ENCODE measurements around the gene PDK2.
A peak's percentile ranks its signal among the peaks of the same experiment; 100 is the strongest.

The PDK2 gene

GRCh38 chr17:50127697-50128361 is 32.7 kb downstream of the PDK2 start:
- no peak for DNase-seq (ENCODE audit: low read depth)

GRCh38 chr17:50128441-50129352 is 33.5 kb downstream of the PDK2 start:
- peak overlapping the region; percentile 33 for H3K4me3 ChIP-seq (ENCODE audit: control insufficient read depth, low read depth, low read length)
- TF ChIP-seq CTCF (conservative IDR thresholded peaks at IDR 0.05; ENCODE audit: control insufficient read depth, insufficient read depth, low read depth, low read length) = no peak
- no peak for DNase-seq (ENCODE audit: low read depth)

More at GRCh38 chr17:50127697-50128361, 32.7 kb downstream of the PDK2 start:
- no peak for TF ChIP-seq CTCF (conservative IDR thresholded peaks at IDR 0.05; ENCODE audit: control insufficient read depth, insufficient read depth, low read depth, low read length)
- no peak overlapping the region for H3K4me3 ChIP-seq (ENCODE audit: control insufficient read depth, low read depth, low read length)

GRCh38 chr17:50129353-50129727 is 34.2 kb downstream of the PDK2 start:
- no peak for DNase-seq (ENCODE audit: low read depth)
- no peak for TF ChIP-seq CTCF (conservative IDR thresholded peaks at IDR 0.05; ENCODE audit: control insufficient read depth, insufficient read depth, low read depth, low read length)
- peak overlapping the region; percentile 20 for H3K4me3 ChIP-seq (ENCODE audit: control insufficient read depth, low read depth, low read length)

GRCh38 chr17:50129728-50130558 is 34.8 kb downstream of the PDK2 start, which contains the start of gene SAMD14:
Gene SAMD14, minus strand, starts transcription at chr17:50130160. Its CDS starts 5,201 bp downstream, at chr17:50124959.
- H3K4me3 ChIP-seq (ENCODE audit: control insufficient read depth, low read depth, low read length) = peak within 1 kb of the TSS; percentile 37
- no peak for TF ChIP-seq CTCF (conservative IDR thresholded peaks at IDR 0.05; ENCODE audit: control insufficient read depth, insufficient read depth, low read depth, low read length)
- DNase-seq (ENCODE audit: low read depth) = no peak

GRCh38 chr17:50130559-50131305 is 35.6 kb downstream of the PDK2 start:
- H3K4me3 ChIP-seq (ENCODE audit: control insufficient read depth, low read depth, low read length) = no peak overlapping the region
- DNase-seq (ENCODE audit: low read depth) = no peak
- no peak for TF ChIP-seq CTCF (conservative IDR thresholded peaks at IDR 0.05; ENCODE audit: control insufficient read depth, insufficient read depth, low read depth, low read length)

Measured in fibroblast of mammary gland (primary cell).